ENCODE measurements around the gene MLF2. TPM values are rescaled to one million over a fixed set of nuclear protein-coding genes. Genes with fewer than 3 reads are reported as not detected.

Gene MLF2
- total RNA-seq, 2 donors from 2014 or later, result 219 to 393 TPM

GRCh38 chr12:6795088-6795487 is 42.1 kb upstream of the MLF2 start:
- H3K9me3 Mint-ChIP-seq, result peaks cover 3% of the 10 kb centered on the region
- no peaks in the 10 kb centered on the region for H3K36me3 Mint-ChIP-seq (ENCODE audit: low read depth)
- H3K4me1 ChIP-seq (ENCODE audit: control insufficient read depth, insufficient read depth, low read length), result no peaks in the 10 kb centered on the region
- H3K4me3 Mint-ChIP-seq, result no peak overlapping the region
- H3K4me1 Mint-ChIP-seq, result peaks cover 30% of the 10 kb centered on the region
- H3K27me3 Mint-ChIP-seq (ENCODE audit: insufficient read depth), result peaks cover 78% of the 10 kb centered on the region
- no peak overlapping the region for H3K27ac ChIP-seq (ENCODE audit: low read depth, low read length)
- H3K36me3 ChIP-seq (ENCODE audit: control insufficient read depth, insufficient read depth, low read length), result no peaks in the 10 kb centered on the region
- H3K9ac ChIP-seq (ENCODE audit: extremely low read depth, low read length, poor library complexity, severe bottlenecking), result no peak overlapping the region
- peaks cover 23% of the 10 kb centered on the region for H3K27me3 ChIP-seq (ENCODE audit: control insufficient read depth, insufficient read depth, low read length, poor library complexity, severe bottlenecking)
- DNase-seq, result no peak
- WGBS, 2 experiments (ENCODE audit: insufficient coverage in 1 of 2, insufficient read length in 1 of 2), result 72% methylated on average over 2 of the region's 2 CpGs; no CpG with 5 or more reads in 1 of the 2 experiments
- H3K9me3 ChIP-seq (ENCODE audit: control insufficient read depth, low read length), result no peaks in the 10 kb centered on the region
- H3K27ac Mint-ChIP-seq, result no peak overlapping the region
- no peak overlapping the region for H3K4me3 ChIP-seq (ENCODE audit: low read length)
- no peak for TF ChIP-seq CTCF (conservative IDR thresholded peaks at IDR 0.05)

- peaks cover 32% of the 10 kb centered on the region for H3K27me3 ChIP-seq (ENCODE audit: control insufficient read depth, insufficient read depth, low read length, poor library complexity, severe bottlenecking)
- 64 to 71% methylated on average over 6 to 12 of the region's 12 CpGs for WGBS, 2 experiments (ENCODE audit: insufficient coverage in 1 of 2, insufficient read length in 1 of 2)
- no peak overlapping the region for H3K9ac ChIP-seq (ENCODE audit: extremely low read depth, low read length, poor library complexity, severe bottlenecking)
- DNase-seq, result no peak
- Mint-ChIP-seq H3K36me3 (ENCODE audit: low read depth) (no peaks in the 10 kb centered on the region), H3K27me3 (ENCODE audit: insufficient read depth) (peaks cover 73% of the 10 kb centered on the region), H3K4me1 (peaks cover 27% of the 10 kb centered on the region), H3K9me3 (peaks cover 3% of the 10 kb centered on the region), H3K4me3 (no peak overlapping the region), H3K27ac (no peak overlapping the region)
- no peaks in the 10 kb centered on the region for H3K9me3 ChIP-seq (ENCODE audit: control insufficient read depth, low read length)
- no peak for TF ChIP-seq CTCF (conservative IDR thresholded peaks at IDR 0.05)
- H3K27ac ChIP-seq (ENCODE audit: low read depth, low read length), result peak overlapping the region; percentile 73
- H3K36me3 ChIP-seq (ENCODE audit: control insufficient read depth, insufficient read depth, low read length), result no peaks in the 10 kb centered on the region
- H3K4me3 ChIP-seq (ENCODE audit: low read length), result no peak overlapping the region
- no peaks in the 10 kb centered on the region for H3K4me1 ChIP-seq (ENCODE audit: control insufficient read depth, insufficient read depth, low read length)
Observed at GRCh38 chr12:6792522-6793201, 39.7 kb upstream of the MLF2 start.

- WGBS, 2 experiments (ENCODE audit: insufficient coverage in 1 of 2, insufficient read length in 1 of 2), result 95 to 96% methylated on average over 8 to 12 of the region's 13 CpGs
Observed at GRCh38 chr12:6791931-6792520, 39.1 kb upstream of the MLF2 start.

More at GRCh38 chr12:6791931-6792520, 39.1 kb upstream of the MLF2 start:
- H3K9me3 Mint-ChIP-seq, result peaks cover 3% of the 10 kb centered on the region
- no peak for DNase-seq
- Histone ChIP-seq H3K4me3 (ENCODE audit: low read length) (no peak overlapping the region), H3K27me3 (ENCODE audit: control insufficient read depth, insufficient read depth, low read length, poor library complexity, severe bottlenecking) (peaks cover 32% of the 10 kb centered on the region), H3K4me1 (ENCODE audit: control insufficient read depth, insufficient read depth, low read length) (no peaks in the 10 kb centered on the region), H3K27ac (ENCODE audit: low read depth, low read length) (peak overlapping the region; percentile 73), H3K9me3 (ENCODE audit: control insufficient read depth, low read length) (no peaks in the 10 kb centered on the region), H3K9ac (ENCODE audit: extremely low read depth, low read length, poor library complexity, severe bottlenecking) (no peak overlapping the region), H3K36me3 (ENCODE audit: control insufficient read depth, insufficient read depth, low read length) (no peaks in the 10 kb centered on the region)
- H3K36me3 Mint-ChIP-seq (ENCODE audit: low read depth), result no peaks in the 10 kb centered on the region
- H3K27me3 Mint-ChIP-seq (ENCODE audit: insufficient read depth), result peaks cover 66% of the 10 kb centered on the region
- H3K4me3 Mint-ChIP-seq, result no peak overlapping the region
- H3K4me1 Mint-ChIP-seq, result peaks cover 25% of the 10 kb centered on the region
- H3K27ac Mint-ChIP-seq, result no peak overlapping the region
- no peak for TF ChIP-seq CTCF (conservative IDR thresholded peaks at IDR 0.05)
